H1 (cell line): Measurements from ENCODE around the gene GAMT. TPM values are rescaled to one million over a fixed set of nuclear protein-coding genes. Genes with fewer than 3 reads are reported as not detected.

Source experiments
- CHD1 ChIP-seq: IDR thresholded peaks from 2 replicates; pipeline ENCODE4 v1.6.1; 2012; ENCODE audit warnings: low read depth, low read length, improper control_type of control experiment
- CHD2 ChIP-seq: IDR thresholded peaks from 2 replicates; pipeline ENCODE4 v1.6.1; 2012; ENCODE audit warnings: low read length, improper control_type of control experiment
- CHD7 ChIP-seq: fragments of 300-600 bp; sonication (generic); IDR thresholded peaks from 2 replicates; pipeline ENCODE4 v1.7.1; 2012; ENCODE audit warnings: low read length, moderate library complexity, mild to moderate bottlenecking, inconsistent platforms; ENCODE audit not compliant: insufficient replicate concordance
- E2F6 ChIP-seq: IDR thresholded peaks from 2 replicates; pipeline ENCODE4 v1.6.1; 2012; ENCODE audit warnings: inconsistent platforms
- HDAC2 ChIP-seq, 2 experiments: fragments of 300-600 bp in 1 of 2; sonication (generic) in 1 of 2; IDR thresholded peaks; 2 replicates each; pipeline ENCODE4 v1.6.1; 2011 to 2012; ENCODE audit warnings: low read depth in 2 of 2, low read length in 2 of 2, mild to moderate bottlenecking in 2 of 2, moderate library complexity in 2 of 2, borderline replicate concordance in 1 of 2, inconsistent platforms in 1 of 2
- NANOG ChIP-seq: IDR thresholded peaks from 2 replicates; pipeline ENCODE4 v1.6.1; 2011; ENCODE audit warnings: low read length, low read depth, mild to moderate bottlenecking, inconsistent platforms; ENCODE audit not compliant: insufficient read depth, poor library complexity, severe bottlenecking
- RBBP5 ChIP-seq: IDR thresholded peaks from 2 replicates; pipeline ENCODE4 v1.7.1; 2012; ENCODE audit warnings: low read depth, mild to moderate bottlenecking, inconsistent platforms, low read length, moderate library complexity, borderline replicate concordance
- SP2 ChIP-seq: IDR thresholded peaks from 2 replicates; pipeline ENCODE4 v1.6.1; 2012; ENCODE audit warnings: mild to moderate bottlenecking, low read length, inconsistent platforms
- USF2 ChIP-seq: IDR thresholded peaks from 2 replicates; pipeline ENCODE4 v1.6.1; 2011; ENCODE audit warnings: low read length, improper control_type of control experiment
- polyA plus RNA-seq, 7 experiments: library from polyadenylated mRNA; depleted of rRNA in 3 of 7; stranded (reverse) in 5 of 7; unstranded in 2 of 7; fragments of >200 nt in 5 of 7; fragments of 200-250 nt in 2 of 7; gene quantifications; 1 replicate in 5 of 7; 2 replicates in 1 of 7; 4 replicates in 1 of 7; pipeline versions ENCODE4 v1.2.1 to v1.2.3, GENCODE V29; 2011 to 2013; ENCODE audit warnings: missing spikeins in 2 of 7, mixed read lengths in 2 of 7
- total RNA-seq: library from RNA; stranded (reverse); fragmentation: NEBNext Ultra II Directional; extraction: Animal tissue kit (Norgen Biotek cat#: 25700); gene quantifications from 2 replicates; pipeline ENCODE4 v1.2.1, GENCODE V29; 2021

The GAMT gene
- total and polyA plus RNA-seq, 2 of the 8 experiments (the other 6 are each of a cell fraction or from before 2014, with no cell fraction given): 17.2 to 35.6 TPM

GRCh38 chr19:1435378-1435989, 34.1 kb upstream of the GAMT start (continued):
- no peak for TF ChIP-seq CHD7
- no peak for TF ChIP-seq NANOG
- no peak for TF ChIP-seq USF2
- TF ChIP-seq CHD1: no peak
- TF ChIP-seq SP2: no peak
- TF ChIP-seq E2F6: no peak
- TF ChIP-seq RBBP5: no peak
- TF ChIP-seq HDAC2 (IDR thresholded peaks at IDR 0.05; ENCODE audit: borderline replicate concordance in 1 of 2, low read depth in 2 of 2, low read length in 2 of 2): no peak
- TF ChIP-seq CHD2: no peak
